GM15510 (cell line): ENCODE measurements around the gene RBKS.

Experiments
- POLR2A ChIP-seq: IDR thresholded peaks from 3 replicates; pipeline ENCODE4 v1.6.1; 2011; ENCODE audit warnings: borderline replicate concordance; ENCODE audit not compliant: insufficient read length; ENCODE audit errors: extremely low read depth

Gene RBKS

GRCh38 chr2:27914805-27915175 is 24.6 kb upstream of the RBKS start:
- no peak for TF ChIP-seq POLR2A

GRCh38 chr2:27914041-27914804 is 24.0 kb upstream of the RBKS start:
- no peak for TF ChIP-seq POLR2A

GRCh38 chr2:27912512-27912911 is 22.3 kb upstream of the RBKS start:
- TF ChIP-seq POLR2A, result no peak

- TF ChIP-seq POLR2A, result no peak
Measured at GRCh38 chr2:27911458-27912210, 21.4 kb upstream of the RBKS start.

- no peak for TF ChIP-seq POLR2A
Measured at GRCh38 chr2:27909901-27910300, 19.7 kb upstream of the RBKS start.

GRCh38 chr2:27907547-27907946 is 17.4 kb upstream of the RBKS start:
- no peak for TF ChIP-seq POLR2A

- no peak for TF ChIP-seq POLR2A
Measured at GRCh38 chr2:27906074-27906473, 15.9 kb upstream of the RBKS start.

GRCh38 chr2:27904405-27904665 is 14.1 kb upstream of the RBKS start:
- no peak for TF ChIP-seq POLR2A

GRCh38 chr2:27903649-27904404 is 13.6 kb upstream of the RBKS start:
- TF ChIP-seq POLR2A, result no peak

- TF ChIP-seq POLR2A, result no peak
Measured at GRCh38 chr2:27903018-27903417, 12.8 kb upstream of the RBKS start.

- no peak for TF ChIP-seq POLR2A
Measured at GRCh38 chr2:27902098-27902497, 11.9 kb upstream of the RBKS start.

GRCh38 chr2:27901234-27901633 is 11.0 kb upstream of the RBKS start:
- TF ChIP-seq POLR2A, result no peak

GRCh38 chr2:27897717-27898116 is 7.5 kb upstream of the RBKS start:
- TF ChIP-seq POLR2A, result no peak

GRCh38 chr2:27893006-27893405 is 2.8 kb upstream of the RBKS start:
- TF ChIP-seq POLR2A, result no peak

- no peak for TF ChIP-seq POLR2A
Measured at GRCh38 chr2:27891673-27892105, 1.5 kb upstream of the RBKS start.
